Left colon (tissue), 2 donors: ENCODE data around the gene CYSRT1. TPM values are rescaled to one million over a fixed set of nuclear protein-coding genes. Genes with fewer than 3 reads are reported as not detected.

Experiments used
- ATAC-seq: fragments of 200-7000 bp; cut with Tn5 transposase; one replicate; pipeline ENCODE4 v1.9.1; 2020; ENCODE audit warnings: mild to moderate bottlenecking, moderate library complexity
- DNase-seq, 2 donors: peaks; one replicate each; pipeline ENCODE4 v3.0.0-alpha.2; 2020
- intact Hi-C, 2 donors: fragments of 100-400 bp; cut with DNase I in 1 of 2; cut with micrococcal nuclease in 1 of 2; formaldehyde crosslinking; loops; one replicate each; pipeline versions ENCODE4 v1.11.2 to v1.14.0; 2022; cut with DNase I, micrococcal nuclease
- long read RNA-seq: library from polyadenylated mRNA; unstranded; transcript quantifications from one replicate; pipeline ENCODE4 v2.0.0, GENCODE V29; 2021
- total RNA-seq, 2 donors: library from RNA; stranded (reverse); fragmentation: NEBNext Ultra II Directional; extraction: Animal tissue kit (Norgen Biotek cat#: 25700); gene quantifications; one replicate each; pipeline ENCODE4 v1.2.1, GENCODE V29; 2021
- donor health status: DM: no; HTN: no; CAD: no.
- donor health status: DM: yes; HTN: yes; CAD: no.

CYSRT1 gene
- total RNA-seq, result under 1 TPM; 0.43 to 0.47 TPM
- long read RNA-seq, result 0 reads

DNA sequence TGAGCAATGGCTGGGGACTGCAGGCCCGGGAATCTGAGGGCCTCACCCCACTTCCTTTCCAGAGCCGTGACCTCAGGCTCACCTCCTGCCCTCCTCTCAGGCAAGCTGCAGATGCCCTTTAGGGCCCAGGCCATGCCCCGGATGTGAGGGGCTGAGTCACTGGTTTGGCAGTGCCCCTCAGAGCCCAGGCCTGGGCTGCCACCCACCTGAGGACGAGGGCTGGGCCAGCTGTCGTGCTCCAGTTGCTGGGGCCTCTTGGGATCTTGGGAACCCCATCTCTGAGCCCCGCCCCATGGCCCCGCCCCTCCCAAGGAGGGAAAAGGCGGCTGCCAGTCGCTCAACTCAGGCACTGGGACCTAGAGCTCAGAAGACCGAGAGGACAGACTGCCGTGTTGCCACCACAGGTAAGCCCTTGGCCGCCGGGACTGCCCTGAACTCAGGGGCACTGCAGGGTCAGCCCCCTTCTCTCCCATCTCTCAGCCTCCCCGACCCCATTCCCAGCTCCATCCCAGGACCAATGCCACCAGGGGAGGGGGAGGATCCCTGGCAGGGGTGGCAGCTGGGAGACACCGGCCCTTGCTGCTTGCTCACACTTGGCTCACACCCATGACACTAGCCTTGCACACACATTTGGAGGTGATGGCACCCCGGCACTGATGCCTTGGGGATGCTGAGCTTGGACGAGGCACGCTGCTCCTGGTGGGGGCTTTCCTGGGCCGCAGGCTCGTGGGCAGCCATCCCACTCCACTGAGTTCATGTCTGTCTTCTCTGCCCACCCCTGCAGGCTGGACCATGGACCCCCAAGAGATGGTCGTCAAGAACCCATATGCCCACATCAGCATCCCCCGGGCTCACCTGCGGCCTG, at the start of gene CYSRT1:
Gene CYSRT1 (plus strand): TSS at position 345 of the 865 bp plus-strand sequence. CDS start 448 bp downstream, at position 793.
- DNase-seq (peak in 1 of 2 donors; percentile 53), ATAC-seq (no peak)
- intact Hi-C loops, result loop anchor here (5.0 to 10.0 kb wide), 2 partner anchors 50 to 103 kb away; partner anchors contain the start of genes LRRC26 (in 1 of the 2) and TMEM210 (in 1 of the 2)

DNA sequence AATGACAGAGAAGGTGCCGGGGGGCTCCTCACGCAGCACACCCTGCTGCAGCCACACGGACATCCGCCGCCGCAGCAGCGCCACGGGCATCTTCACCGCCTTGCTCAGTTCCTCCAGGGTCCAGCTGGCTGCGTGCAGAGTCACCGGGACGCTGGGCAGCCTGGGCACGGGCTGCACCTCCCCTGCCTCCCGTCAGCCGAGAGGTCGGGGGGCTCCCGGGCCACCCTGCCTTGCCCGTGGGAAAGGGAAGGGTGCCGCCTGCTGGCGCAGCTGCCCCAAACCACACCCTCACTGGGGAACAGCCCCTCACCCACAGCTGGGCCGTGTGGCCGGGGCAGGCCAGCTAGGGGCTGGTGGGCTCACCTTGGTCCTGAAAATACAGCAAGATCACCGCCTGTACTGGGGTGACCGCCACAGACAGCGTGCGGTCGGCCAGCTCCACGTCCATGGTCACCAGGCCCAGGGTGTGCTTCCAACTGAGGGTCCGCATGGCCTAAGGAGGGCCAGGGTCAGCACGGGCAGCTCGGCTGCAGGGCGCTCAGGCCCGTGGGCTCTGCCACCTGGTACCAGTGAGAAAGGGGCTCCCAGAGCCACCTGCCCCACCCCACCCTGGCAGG, 49.5 kb upstream of the CYSRT1 start:
- ATAC-seq (peak; percentile 35), DNase-seq (no peak)
- intact Hi-C loops, result loop anchor here in 1 of 2 donors (10.0 kb wide), 1 partner anchor 49 kb away; the partner anchor contains the start of genes CYSRT1, RNF208 and RNF224

- intact Hi-C loops, result loop anchor here in 1 of 2 donors (10.0 kb wide), 1 partner anchor 48 kb away; the partner anchor contains the start of genes CYSRT1, RNF208 and RNF224
- ATAC-seq (peak; percentile 71), DNase-seq (peak in 1 of 2 donors; percentile 55)
These were observed 48.4 kb upstream of the CYSRT1 start for GRCh38 chr9:137176302-137177182.

DNA sequence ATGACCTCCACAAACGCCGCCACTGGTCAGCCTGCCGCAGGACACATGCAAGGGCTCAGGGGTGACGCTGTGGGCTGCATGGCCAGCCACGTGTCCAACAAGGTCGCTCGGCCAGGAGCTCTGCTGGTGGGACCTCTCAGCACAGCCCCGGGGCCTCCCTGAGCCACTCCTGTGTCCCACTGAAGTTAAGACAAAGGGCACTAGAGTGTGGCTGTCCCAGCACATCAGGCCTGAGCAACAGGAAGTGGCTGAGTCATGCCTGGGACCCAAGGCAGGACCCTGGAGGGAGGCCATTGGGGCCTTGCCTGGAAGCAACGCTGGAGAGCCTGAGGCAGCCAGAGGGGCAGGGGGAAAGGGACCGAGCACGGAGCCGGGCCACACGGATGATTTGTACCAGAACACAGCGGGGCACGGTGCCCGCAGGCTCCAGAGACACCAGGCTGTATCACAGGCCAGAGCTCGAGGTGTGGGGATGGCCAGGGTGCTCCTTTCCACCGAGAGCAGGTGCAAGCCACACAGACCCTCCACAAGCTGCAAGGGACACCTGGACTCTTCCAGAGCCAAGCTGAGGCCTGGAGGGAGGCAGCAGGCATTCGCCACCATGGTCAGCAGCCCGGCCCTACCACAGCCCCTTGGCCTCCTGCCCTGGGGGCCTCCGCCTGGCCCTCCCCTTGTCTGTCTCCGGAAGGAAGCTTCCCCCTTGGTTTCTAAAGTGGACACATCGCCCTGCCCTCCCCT, 46.6 kb upstream of the CYSRT1 start:
- ATAC-seq, result no peak
- intact Hi-C loops, result loop anchor here in 1 of 2 donors (10.0 kb wide), 1 partner anchor 46 kb away; the partner anchor contains the start of genes CYSRT1, RNF208 and RNF224

GRCh38 chr9:137178939-137179630, 45.9 kb upstream of the CYSRT1 start:
- DNase-seq (no peak), ATAC-seq (no peak)
- intact Hi-C loops, result loop anchor here in 1 of 2 donors (10.0 kb wide), 1 partner anchor 46 kb away; the partner anchor contains the start of genes CYSRT1, RNF208 and RNF224

More for the DNA sequence above, 46.6 kb upstream of the CYSRT1 start:
- no peak for DNase-seq

DNA sequence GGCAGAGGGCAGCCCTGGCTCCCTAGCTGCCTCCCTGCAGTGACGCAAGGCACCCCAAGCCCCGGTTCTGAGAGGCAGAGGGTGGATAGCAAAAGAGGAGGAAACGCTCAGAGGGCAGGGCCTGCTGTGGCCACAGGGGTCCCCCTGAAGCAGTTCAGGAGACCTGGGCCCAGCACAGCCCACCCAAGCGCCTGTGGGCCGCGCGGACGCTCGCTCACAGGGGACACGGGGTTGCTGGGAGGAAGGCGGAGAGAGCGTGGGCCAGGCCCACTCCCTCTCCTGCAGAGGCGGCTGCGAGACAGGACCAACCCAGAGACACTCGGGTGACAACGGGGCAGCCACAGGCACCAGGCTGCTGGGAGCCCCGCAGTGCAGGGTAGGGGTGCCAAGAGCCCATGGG, 45.2 kb upstream of the CYSRT1 start:
- DNase-seq (no peak), ATAC-seq (no peak)
- intact Hi-C loops, result loop anchor here in 1 of 2 donors (10.0 kb wide), 1 partner anchor 45 kb away; the partner anchor contains the start of genes CYSRT1, RNF208 and RNF224

- no peak for DNase-seq
- intact Hi-C loops, result no loop called here
- no peak for ATAC-seq
These were observed 44.5 kb upstream of the CYSRT1 start for GRCh38 chr9:137180491-137180890.

GRCh38 chr9:137181680-137182079, 43.3 kb upstream of the CYSRT1 start:
- no peak for DNase-seq
- ATAC-seq, result no peak
- intact Hi-C loops, result no loop called here

GRCh38 chr9:137182836-137183235, 42.1 kb upstream of the CYSRT1 start:
- DNase-seq, result no peak
- ATAC-seq, result no peak
- intact Hi-C loops, result no loop called here

DNA sequence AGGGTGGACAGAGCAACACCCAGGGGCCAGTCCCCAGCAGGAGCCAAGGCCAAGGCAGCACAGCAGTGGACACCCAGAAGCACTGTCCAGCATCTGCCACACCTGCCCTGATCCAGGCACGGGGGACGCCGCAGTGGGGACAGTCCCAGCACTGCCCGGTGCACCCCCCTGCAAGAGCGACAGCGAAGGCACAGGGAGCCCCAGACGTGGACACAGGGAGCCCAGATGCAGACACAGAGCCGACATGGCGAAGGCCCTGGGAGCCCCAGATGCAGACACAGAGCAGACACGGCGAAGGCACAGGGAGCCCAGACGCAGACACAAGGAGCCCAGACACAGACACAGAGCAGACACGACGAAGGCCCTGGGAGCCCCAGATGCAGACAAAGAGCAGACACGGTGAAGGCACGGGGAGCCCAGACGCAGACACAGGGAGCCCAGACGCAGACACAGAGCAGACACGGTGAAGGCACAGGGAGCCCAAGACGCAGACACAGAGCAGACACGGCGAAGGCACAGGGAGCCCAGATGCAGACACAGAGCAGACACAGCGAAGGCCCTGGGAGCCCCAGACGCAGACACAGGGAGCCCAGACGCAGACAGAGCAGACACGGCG, 40.9 kb upstream of the CYSRT1 start:
- DNase-seq (no peak), ATAC-seq (no peak)
- intact Hi-C loops, result no loop called here

- ATAC-seq (no peak), DNase-seq (peak in 1 of 2 donors; percentile 6)
- intact Hi-C loops, result no loop called here
These were observed 39.9 kb upstream of the CYSRT1 start for GRCh38 chr9:137184881-137185660.

GRCh38 chr9:137185921-137186320, 39.1 kb upstream of the CYSRT1 start:
- intact Hi-C loops, result no loop called here
- DNase-seq, result peak in 1 of 2 donors; percentile 5
- ATAC-seq, result no peak

- DNase-seq, result peak in 1 of 2 donors; percentile 77
- intact Hi-C loops, result no loop called here
- ATAC-seq, result peak; percentile 12
These were observed 38.6 kb upstream of the CYSRT1 start for GRCh38 chr9:137186385-137186784.

- intact Hi-C loops, result no loop called here
- ATAC-seq, result no peak
- no peak for DNase-seq
These were observed 37.6 kb upstream of the CYSRT1 start for GRCh38 chr9:137187386-137187785.

DNA sequence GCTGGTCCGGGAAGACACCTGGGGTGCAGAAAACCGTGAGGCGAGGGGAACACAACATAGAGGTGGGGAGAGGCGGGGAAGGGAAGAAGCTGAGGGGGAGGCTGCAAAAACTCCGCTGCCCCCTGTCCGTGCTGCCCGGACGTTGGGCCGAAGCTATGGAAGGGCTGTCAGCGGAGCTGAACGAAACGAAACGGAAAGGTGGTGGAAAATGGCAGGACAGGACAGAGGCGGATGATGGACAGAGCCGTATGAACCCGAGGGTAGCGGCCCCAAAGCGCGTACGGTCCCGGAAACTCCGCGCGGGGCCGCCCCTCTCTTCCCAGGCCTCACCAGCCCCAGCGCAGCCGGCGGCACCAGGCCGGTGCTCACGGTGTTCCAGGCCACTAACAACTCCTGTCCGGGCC, 36.9 kb upstream of the CYSRT1 start:
- peak; percentile 2 for ATAC-seq
- no peak for DNase-seq
- intact Hi-C loops, result no loop called here
